Endometrial microvascular endothelial cells (primary cell): Measurements from ENCODE around the gene CACNA2D1. TPM values are rescaled to one million over a fixed set of nuclear protein-coding genes. Genes with fewer than 3 reads are reported as not detected.

Experiments
- in situ Hi-C: cut with HindIII; loops from 2 replicates; pipeline ENCODE4 v1.10.0; 2017; ENCODE audit warnings: low sequenced_read_pairs, low pct_unique_long_range_greater_than_20kb; ENCODE audit errors: inconsistent ontology term
- total RNA-seq: library from RNA; depleted of rRNA; stranded (reverse); fragments of >200 nt; gene quantifications from one replicate; pipeline ENCODE4 v1.2.3, GENCODE V29; 2015; ENCODE audit errors: inconsistent ontology term

The CACNA2D1 gene
- total RNA-seq, 1 donor from 2014 or later, result 49.5 TPM

DNA sequence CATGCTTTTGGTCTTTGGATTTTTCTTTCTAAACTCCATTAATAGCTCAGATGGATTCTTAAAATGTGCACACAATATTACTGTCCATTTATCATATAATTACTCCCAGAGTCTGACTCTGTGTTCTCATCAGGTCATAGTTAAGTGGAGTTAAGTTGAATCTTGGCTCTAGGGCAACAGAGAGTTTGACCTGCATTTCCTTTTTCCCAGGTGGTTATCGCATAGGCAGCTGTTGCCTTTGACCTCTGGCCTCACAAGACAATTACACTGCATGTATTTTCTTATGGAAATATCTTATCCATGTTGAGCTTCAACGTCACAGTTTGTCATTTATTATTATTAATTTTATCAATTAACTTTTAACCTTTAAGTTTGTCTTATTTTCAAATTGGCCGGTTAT is 436.3 kb downstream of the CACNA2D1 start:
- in situ Hi-C loops, result no loop called here

- in situ Hi-C loops, result no loop called here
Observed at GRCh38 chr7:82005056-82005455, 438.5 kb downstream of the CACNA2D1 start.

DNA sequence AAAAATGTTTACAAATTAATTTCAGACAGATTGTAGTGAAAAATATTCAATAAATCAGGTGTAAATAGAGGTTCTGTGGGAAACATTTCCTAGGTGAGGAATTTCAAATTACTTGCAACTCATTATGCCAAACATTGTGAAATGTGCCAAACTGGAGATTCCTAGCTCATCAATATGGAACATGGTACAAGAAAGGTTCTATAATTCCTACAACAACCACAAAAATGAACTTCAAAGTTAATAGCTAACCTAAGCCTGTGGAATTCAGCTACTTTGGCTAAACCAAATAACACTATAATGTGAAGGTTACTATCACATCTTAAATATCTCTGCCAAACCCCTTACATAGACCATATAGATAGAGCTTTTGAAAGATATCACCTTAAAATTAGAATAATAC is 450.4 kb downstream of the CACNA2D1 start:
- in situ Hi-C loops, result no loop called here

DNA sequence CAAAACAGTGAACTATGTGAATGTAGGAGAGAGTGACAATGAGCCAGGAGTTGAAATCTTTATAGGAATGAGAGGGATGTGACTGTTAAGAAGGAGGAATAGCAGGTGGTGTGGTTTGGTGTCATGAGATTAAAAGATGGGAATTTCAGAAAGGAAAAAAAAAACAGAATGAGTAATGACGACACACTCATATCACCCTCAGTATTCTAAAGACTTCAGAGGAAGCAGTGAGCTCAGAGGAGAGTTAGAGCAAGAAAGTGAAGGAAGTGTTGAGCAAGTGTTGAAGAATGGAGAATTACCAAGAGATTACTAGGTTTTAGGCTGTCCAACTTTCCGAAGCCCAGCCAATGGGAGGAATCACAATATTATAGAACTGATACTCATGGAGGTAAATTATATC is 453.2 kb downstream of the CACNA2D1 start:
- in situ Hi-C loops, result no loop called here

DNA sequence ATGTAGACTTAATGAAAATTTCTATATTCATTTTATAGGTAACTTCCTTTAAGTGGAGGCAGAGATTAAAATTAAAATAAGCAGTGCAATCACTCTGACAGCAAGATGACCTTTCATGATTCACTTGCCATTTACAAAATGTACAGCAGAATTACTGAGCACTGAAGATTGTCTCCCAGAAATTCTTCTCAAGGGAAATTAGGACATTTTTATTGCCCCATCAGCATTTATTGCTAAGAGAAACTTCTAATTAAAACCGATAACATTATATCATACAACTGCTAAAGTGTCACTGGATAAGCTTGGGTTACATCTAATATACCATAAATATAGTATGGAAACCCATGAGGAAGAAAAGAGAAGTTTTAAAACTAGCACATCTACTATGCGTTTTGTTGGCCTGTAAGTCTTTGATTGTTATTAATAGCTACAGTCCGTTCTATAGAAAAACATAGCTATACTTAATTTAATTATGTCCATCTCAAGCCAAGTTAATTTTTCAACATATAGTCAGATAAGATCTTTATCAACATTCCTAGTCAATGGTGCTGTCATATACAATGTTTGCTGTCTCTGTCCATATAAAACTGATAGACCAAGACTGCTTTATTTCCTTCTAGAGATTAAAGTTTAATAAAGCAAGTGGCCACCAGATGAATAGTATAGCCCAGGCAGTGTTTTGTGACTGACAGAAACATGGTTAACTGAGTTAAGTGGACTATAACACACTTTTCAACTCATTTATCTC is 456.7 kb downstream of the CACNA2D1 start:
- in situ Hi-C loops, result no loop called here

- in situ Hi-C loops, result no loop called here
Observed at GRCh38 chr7:81983406-81983805, 460.2 kb downstream of the CACNA2D1 start.

DNA sequence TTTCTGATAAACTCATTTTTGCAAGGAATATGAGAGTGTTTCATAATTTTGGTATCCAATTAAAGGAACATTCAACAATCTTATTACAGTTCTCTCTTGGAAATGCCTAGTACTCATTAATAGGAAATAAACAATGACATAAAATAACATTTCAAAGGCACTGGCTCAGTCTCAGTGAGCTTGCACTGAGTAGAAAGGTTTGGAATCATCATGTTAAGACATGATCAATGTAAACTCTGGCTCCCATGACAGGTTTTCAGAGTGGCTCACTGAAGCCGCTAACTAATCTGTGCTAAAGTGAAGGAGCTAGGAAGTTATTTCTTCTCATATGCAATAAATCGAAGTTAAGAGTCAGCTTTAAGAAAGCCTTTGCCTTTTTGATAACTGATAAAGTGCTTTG is 470.5 kb downstream of the CACNA2D1 start:
- in situ Hi-C loops, result no loop called here

DNA sequence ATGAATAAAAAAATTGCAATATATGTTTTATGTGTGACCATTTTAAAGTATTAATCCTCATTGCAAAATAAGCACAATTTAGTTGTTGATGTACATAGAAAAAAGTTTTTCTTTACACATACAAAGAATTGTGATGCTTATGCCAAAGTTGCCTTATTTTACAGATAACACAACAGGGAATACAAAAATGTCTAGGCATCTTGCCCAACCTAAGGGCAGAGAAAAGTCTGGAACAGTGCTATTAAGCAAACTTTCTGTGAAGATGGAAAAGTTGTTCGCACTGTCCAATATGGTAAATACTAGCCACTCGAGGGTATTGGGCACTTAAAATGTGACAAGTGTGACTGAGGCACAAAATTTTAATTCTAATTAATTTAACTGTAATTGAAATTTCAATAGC is 483.6 kb downstream of the CACNA2D1 start:
- in situ Hi-C loops, result no loop called here

GRCh38 chr7:81957517-81957916 is 486.1 kb downstream of the CACNA2D1 start:
- in situ Hi-C loops, result no loop called here

- in situ Hi-C loops, result no loop called here
Observed at GRCh38 chr7:81956520-81956919, 487.1 kb downstream of the CACNA2D1 start.

DNA sequence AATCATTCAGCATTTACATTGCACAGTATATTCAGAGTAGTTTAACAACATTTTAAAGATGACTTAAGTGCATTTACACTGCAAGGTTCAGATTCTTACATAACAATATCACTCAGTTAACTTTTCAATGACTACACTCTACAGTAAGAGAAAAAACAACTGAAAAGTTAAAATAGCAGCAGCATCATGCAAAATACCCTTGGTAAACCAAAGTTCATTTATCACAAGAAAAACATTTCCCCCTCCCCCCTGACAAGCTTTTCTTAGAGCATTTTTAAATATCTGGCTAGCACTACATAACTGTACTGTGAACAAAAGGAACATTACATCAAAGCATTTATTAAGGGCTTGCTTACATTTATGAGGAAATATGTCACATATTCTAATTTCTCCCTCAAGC is 494.3 kb downstream of the CACNA2D1 start:
- in situ Hi-C loops, result no loop called here

DNA sequence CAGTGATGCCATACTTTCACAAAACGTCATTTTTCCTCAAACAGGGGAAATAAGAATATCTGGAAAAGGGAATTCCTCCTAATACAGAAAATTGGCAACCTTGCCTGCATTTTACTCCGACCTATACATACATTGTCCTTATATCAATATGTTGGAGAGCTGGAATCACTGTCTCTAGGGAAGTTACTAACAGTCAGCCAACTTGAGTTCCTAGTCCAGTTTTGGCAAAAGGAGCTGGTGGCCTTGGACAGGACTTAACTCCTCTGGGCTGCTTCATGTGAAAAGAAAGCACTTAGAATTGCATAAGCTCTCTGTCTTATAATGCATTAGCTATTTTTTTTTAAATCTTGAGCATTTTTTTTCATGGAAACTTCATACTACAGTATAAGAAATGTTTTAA is 499.5 kb downstream of the CACNA2D1 start:
- in situ Hi-C loops, result no loop called here

DNA sequence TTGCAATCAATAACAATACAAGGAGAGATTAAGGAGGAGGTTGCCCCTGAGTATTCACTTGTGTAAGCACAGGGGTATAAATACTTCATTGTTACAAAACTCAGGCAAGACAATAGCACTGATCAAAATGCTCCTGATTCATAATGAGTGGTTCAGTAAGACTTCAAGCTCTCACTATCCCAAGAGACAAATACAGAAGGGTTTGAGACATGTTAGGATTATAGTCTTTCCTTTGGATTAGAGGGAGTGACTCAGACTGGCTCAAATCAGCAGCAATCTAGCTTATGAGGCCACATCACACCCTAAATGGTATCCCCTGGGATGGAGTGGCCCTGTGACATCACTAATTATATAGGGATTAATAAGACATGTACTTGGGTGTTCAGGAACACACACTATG is 506.5 kb downstream of the CACNA2D1 start:
- in situ Hi-C loops, result no loop called here

DNA sequence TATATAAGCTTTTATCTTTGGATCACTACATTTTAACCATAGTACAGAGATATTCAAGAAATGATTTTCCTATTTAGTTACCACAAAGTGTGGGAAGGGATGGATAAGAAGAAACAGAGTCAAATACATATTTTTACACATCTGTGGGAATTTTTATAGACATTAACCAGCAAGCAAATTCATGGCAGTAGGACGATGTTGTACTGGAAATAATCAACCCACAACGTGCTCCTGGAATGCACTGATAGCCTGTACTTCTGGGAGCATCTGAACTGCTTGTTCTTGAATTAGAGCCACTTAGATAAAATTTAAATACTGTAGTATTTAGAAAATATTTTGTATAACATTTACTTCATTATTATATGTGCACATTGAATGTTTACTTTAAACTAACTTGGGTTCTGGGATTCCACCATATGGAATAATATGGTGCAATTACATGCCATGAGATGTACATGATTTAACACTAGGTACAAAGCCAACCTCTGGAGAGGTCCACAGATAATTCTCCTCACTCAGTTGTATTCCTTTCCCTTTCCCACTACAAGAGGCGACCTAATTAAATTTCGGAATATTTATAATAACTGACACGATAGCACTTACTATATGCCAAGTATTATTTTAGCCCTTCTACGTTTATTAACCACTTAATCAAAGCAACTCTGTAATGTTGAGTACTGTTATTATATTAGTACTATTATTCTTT is 508.8 kb downstream of the CACNA2D1 start:
- in situ Hi-C loops, result no loop called here

DNA sequence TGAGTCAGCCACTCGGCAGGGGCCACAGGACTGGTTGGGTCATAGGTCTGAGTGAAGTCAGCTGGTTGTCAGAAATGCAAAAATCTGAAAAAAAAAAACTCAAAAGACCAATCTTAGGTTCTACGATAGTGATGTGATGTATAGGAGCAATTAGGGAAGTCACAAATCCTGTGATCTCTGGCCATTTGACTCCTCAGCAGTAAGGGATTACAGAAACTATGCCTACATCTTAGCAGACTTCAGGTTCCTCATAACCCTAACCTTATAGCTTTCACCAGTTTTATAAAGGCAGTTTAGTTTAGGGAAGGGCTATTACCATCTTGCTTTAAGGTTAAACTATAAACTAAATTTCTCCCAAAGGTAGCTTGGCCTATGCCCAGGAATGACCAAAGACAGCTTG is 510.6 kb downstream of the CACNA2D1 start:
- in situ Hi-C loops, result no loop called here

DNA sequence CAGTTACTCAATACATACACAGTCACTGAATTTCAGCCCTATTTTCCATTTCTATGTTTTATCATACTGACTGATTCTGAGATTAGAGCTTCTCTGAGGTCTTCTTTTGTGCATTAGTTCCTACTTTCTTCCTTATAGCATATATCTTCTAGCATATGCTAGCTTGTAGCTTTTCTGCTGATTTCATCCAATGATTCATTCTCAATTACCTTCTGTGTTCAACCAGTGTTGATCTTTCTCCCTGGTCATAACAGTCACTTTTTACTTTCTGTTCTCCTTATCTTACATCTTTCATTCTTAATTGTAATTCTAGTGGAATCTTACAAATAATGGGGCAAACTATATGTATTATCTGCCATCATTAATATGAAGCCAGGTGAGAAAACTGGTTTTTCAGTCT is 514.2 kb downstream of the CACNA2D1 start:
- in situ Hi-C loops, result no loop called here

- in situ Hi-C loops, result no loop called here
Observed at GRCh38 chr7:81926154-81926553, 517.4 kb downstream of the CACNA2D1 start.

DNA sequence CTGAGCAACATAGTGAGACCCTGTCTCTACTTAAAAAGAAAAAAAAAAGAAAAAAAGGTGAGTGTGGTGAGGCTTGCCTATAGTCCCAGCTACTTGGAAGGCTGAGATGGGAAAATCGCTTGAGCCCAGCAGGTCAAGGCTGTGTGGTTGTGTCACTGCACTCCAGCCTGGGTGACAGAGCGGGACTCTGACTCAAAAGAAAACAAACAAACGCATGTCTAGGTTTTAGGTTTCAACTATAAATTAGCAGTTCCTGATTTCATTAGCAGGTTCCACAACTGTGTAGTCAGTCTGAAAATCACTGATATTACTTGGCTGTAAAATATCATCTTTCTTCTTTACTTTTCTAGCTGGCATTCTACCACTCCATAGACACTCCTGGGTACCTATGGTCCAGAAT is 518.0 kb downstream of the CACNA2D1 start:
- in situ Hi-C loops, result no loop called here

DNA sequence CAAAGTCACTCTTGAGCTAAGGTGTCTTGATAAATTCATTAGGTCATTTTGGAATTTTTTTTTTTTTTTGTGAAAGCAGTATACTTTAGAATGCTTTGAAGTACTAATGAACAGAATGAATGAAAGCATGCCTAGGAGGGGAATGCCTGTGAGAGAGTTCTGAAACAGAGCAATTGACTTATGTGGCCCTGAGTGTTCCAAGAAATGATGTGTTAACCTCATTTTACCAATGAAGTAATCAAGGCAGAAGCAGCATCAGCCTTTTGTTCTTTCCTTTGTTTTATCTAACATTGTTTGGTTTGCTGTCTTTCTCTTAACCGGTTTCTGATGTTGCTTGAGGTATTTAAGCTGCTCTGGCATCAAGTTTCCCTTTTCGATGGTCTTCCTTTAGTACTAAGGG is 519.1 kb downstream of the CACNA2D1 start:
- in situ Hi-C loops, result no loop called here

DNA sequence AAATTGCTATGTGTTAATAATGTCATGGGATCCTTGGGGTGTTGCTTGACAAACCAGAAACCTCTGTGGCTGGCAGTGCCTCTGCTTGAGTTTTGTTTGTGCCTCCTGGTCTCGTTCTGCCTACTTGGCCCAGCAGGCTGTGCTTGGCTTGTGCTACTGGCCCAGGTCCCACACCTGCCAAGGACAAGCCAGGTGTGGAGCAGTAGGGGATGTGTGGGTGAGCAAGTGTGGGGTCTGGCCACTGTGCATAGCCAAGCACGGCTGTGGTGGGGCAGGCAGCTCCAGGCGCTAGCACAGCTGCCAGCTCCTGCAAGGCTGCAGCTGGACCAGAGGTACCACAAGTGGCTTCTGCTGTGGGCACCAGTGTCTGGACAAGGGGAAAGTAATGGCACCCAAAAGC is 524.1 kb downstream of the CACNA2D1 start:
- in situ Hi-C loops, result no loop called here

GRCh38 chr7:81908220-81908619 is 535.4 kb downstream of the CACNA2D1 start:
- in situ Hi-C loops, result no loop called here
